GM23338 (cell line): ENCODE results near the gene PHF10. TPM values are rescaled to one million over a fixed set of nuclear protein-coding genes. Genes with fewer than 3 reads are reported as not detected.
A peak's percentile ranks its signal among the peaks of the same experiment; 100 is the strongest.

Experiments
- ATAC-seq: fragments of 200-7000 bp; cut with Tn5 transposase; 3 replicates; pipeline ENCODE4 v1.9.1; 2020
- DNase-seq: peaks from one replicate; pipeline ENCODE4 v3.0.0-alpha.2; 2015; ENCODE audit warnings: low spot score
- H2AFZ ChIP-seq: fragments of 200-600 bp; sonication (generic); 2 replicates; pipeline ENCODE4 v1.8.0; 2016; ENCODE audit warnings: antibody characterized with exemption, mild to moderate bottlenecking, moderate library complexity
- H3F3A ChIP-seq: fragments of 200-600 bp; sonication (generic); replicated peaks from 2 replicates; pipeline ENCODE4 v1.8.0; 2017; ENCODE audit warnings: antibody characterized with exemption, mixed run types, low read depth
- H3K27ac ChIP-seq: fragments of 200-600 bp; sonication (generic); 2 replicates; pipeline ENCODE4 v1.6.1; 2016; ENCODE audit warnings: low read depth
- H3K27me3 ChIP-seq: fragments of 200-600 bp; sonication (generic); 2 replicates; pipeline ENCODE4 v1.8.0; 2016; ENCODE audit warnings: mild to moderate bottlenecking, mixed run types, moderate library complexity; ENCODE audit not compliant: insufficient read depth
- H3K36me3 ChIP-seq: fragments of 200-600 bp; sonication (generic); 2 replicates; pipeline ENCODE4 v1.8.0; 2016; ENCODE audit warnings: mild to moderate bottlenecking; ENCODE audit not compliant: insufficient read depth
- H3K4me1 ChIP-seq: fragments of 200-600 bp; sonication (generic); 2 replicates; pipeline ENCODE4 v1.8.0; 2016; ENCODE audit warnings: mild to moderate bottlenecking, moderate library complexity; ENCODE audit not compliant: insufficient read depth
- H3K4me2 ChIP-seq: fragments of 200-600 bp; sonication (generic); 2 replicates; pipeline ENCODE4 v1.7.1; 2017; ENCODE audit warnings: mixed run types
- H3K4me3 ChIP-seq: fragments of 200-600 bp; sonication (generic); 2 replicates; pipeline ENCODE4 v1.6.1; 2016; ENCODE audit warnings: mixed run types
- H3K79me2 ChIP-seq: fragments of 200-600 bp; sonication (generic); replicated peaks from 2 replicates; pipeline ENCODE4 v1.8.0; 2017; ENCODE audit warnings: mild to moderate bottlenecking; ENCODE audit not compliant: insufficient read depth
- H3K9me2 ChIP-seq: fragments of 200-600 bp; sonication (generic); 2 replicates; pipeline ENCODE4 v1.8.0; 2017; ENCODE audit not compliant: insufficient read depth
- H4K20me1 ChIP-seq: fragments of 200-600 bp; sonication (generic); replicated peaks from 2 replicates; pipeline ENCODE4 v1.8.0; 2017; ENCODE audit warnings: mild to moderate bottlenecking; ENCODE audit not compliant: insufficient read depth
- H3K27ac Mint-ChIP-seq: 2 replicates; pipeline ENCODE4 v1.8.0; 2020; ENCODE audit warnings: inconsistent platforms, mild to moderate bottlenecking, moderate library complexity, mixed read lengths
- H3K27me3 Mint-ChIP-seq: 3 replicates; pipeline ENCODE4 v1.8.0; 2022; ENCODE audit warnings: low read depth, mild to moderate bottlenecking, moderate library complexity, mixed read lengths, inconsistent platforms; ENCODE audit not compliant: insufficient read depth, poor library complexity
- H3K36me3 Mint-ChIP-seq: 3 replicates; pipeline ENCODE4 v1.8.0; 2021; ENCODE audit warnings: low read depth, mild to moderate bottlenecking, inconsistent platforms, moderate library complexity, mixed read lengths
- H3K4me1 Mint-ChIP-seq: 3 replicates; pipeline ENCODE4 v1.8.0; 2020; ENCODE audit warnings: mild to moderate bottlenecking, inconsistent platforms, mixed read lengths
- H3K4me3 Mint-ChIP-seq: 3 replicates; pipeline ENCODE4 v1.8.0; 2021; ENCODE audit warnings: moderate library complexity, mild to moderate bottlenecking, inconsistent platforms, mixed read lengths
- H3K9me3 Mint-ChIP-seq: 3 replicates; pipeline ENCODE4 v1.8.0; 2020; ENCODE audit warnings: moderate library complexity, mild to moderate bottlenecking, inconsistent platforms, mixed read lengths
- CREB1 ChIP-seq: fragments of 250-450 bp; sonication (Bioruptor Pico); IDR thresholded peaks from 2 replicates; pipeline ENCODE4 v1.5.0; 2020; ENCODE audit warnings: low read depth, mild to moderate bottlenecking, moderate library complexity
- CTCF ChIP-seq, 2 experiments: fragments of 200-600 bp in 1 of 2; sonication (generic) in 1 of 2; conservative IDR thresholded peaks; 2 replicates each; pipeline versions ENCODE4 v1.5.1 to v1.6.1; 2016 to 2017; ENCODE audit warnings: antibody characterized with exemption in 2 of 2, low read depth in 2 of 2, mild to moderate bottlenecking in 2 of 2, moderate library complexity in 1 of 2
- ETS1 ChIP-seq: IDR thresholded peaks from 2 replicates; pipeline ENCODE4 v1.6.1; 2016; ENCODE audit warnings: antibody characterized with exemption
- EZH2 ChIP-seq: fragments of 200-600 bp; sonication (generic); IDR thresholded peaks from one replicate; pipeline ENCODE4 v1.8.0; 2017; ENCODE audit warnings: antibody characterized with exemption, mild to moderate bottlenecking, low read depth; ENCODE audit not compliant: unreplicated experiment
- EZH2phosphoT487 ChIP-seq: fragments of 200-600 bp; sonication (generic); IDR thresholded peaks from one replicate; pipeline ENCODE4 v1.8.1; 2018; ENCODE audit warnings: antibody characterized with exemption; ENCODE audit not compliant: unreplicated experiment
- JUNB ChIP-seq: IDR thresholded peaks from one replicate; pipeline ENCODE4 v1.6.1; 2016; ENCODE audit warnings: antibody characterized with exemption; ENCODE audit not compliant: unreplicated experiment
- NANOG ChIP-seq: IDR thresholded peaks from 2 replicates; pipeline ENCODE4 v1.6.1; 2016; ENCODE audit warnings: antibody characterized with exemption, borderline replicate concordance
- POLR2AphosphoS5 ChIP-seq: IDR thresholded peaks from 2 replicates; pipeline ENCODE4 v1.6.1; 2016; ENCODE audit warnings: antibody characterized with exemption, low read depth
- REST ChIP-seq: IDR thresholded peaks from one replicate; pipeline ENCODE4 v1.6.1; 2018; ENCODE audit warnings: antibody characterized with exemption; ENCODE audit not compliant: unreplicated experiment
- STAT1 ChIP-seq: IDR thresholded peaks from one replicate; pipeline ENCODE4 v1.6.1; 2016; ENCODE audit warnings: antibody characterized with exemption; ENCODE audit not compliant: unreplicated experiment
- ZNF114 ChIP-seq: fragments of 250-450 bp; sonication (Bioruptor Pico); IDR thresholded peaks from 2 replicates; pipeline ENCODE4 v1.5.0; 2020; ENCODE audit warnings: mild to moderate bottlenecking, moderate library complexity
- ZNF331 ChIP-seq: fragments of 250-450 bp; sonication (Bioruptor Pico); IDR thresholded peaks from 2 replicates; pipeline ENCODE4 v1.5.0; 2020; ENCODE audit warnings: low read depth, mild to moderate bottlenecking, moderate library complexity
- ZNF462 ChIP-seq: fragments of 250-450 bp; sonication (Bioruptor Pico); IDR thresholded peaks from 2 replicates; pipeline ENCODE4 v1.5.0; 2020; ENCODE audit warnings: mild to moderate bottlenecking, moderate library complexity
- polyA plus RNA-seq: library from polyadenylated mRNA; unstranded; fragments of >200 nt; fragmentation: Nextera tagmentation; extraction: Ambion mirVana; gene quantifications from 2 replicates; pipeline ENCODE4 v1.2.1, GENCODE V29; 2016
- total RNA-seq: library from RNA; depleted of rRNA; stranded (reverse); fragments of >200 nt; shearing (Covaris generic); gene quantifications from 2 replicates; pipeline ENCODE4 v1.2.3, GENCODE V29; 2014

The PHF10 gene
- total and polyA plus RNA-seq, 2 experiments from 2014 or later: 16.5 to 44.7 TPM

GRCh38 chr6:169669147-169669546 lies 55.2 kb downstream of the PHF10 start:
- H3K79me2 ChIP-seq: 0 out of 2 replicates have a peak, but pooled peaks cover 6% of the 10 kb centered on the region
- H3K27ac ChIP-seq: no peak overlapping the region; the same call in 1 of the 2 replicates
- peaks cover 10% of the 10 kb centered on the region for H3K4me1 Mint-ChIP-seq
- ATAC-seq (no peak), DNase-seq (no peak)
- H3K4me3 Mint-ChIP-seq: no peak overlapping the region
- peak overlapping the region; percentile 39; the same call in 1 of the 2 replicates for H3K27ac Mint-ChIP-seq
- no peak overlapping the region for H3K4me3 ChIP-seq
- H3K27me3 ChIP-seq: no peaks in the 10 kb centered on the region
- H3K9me3 Mint-ChIP-seq: no peaks in the 10 kb centered on the region
- no peak for TF ChIP-seq CTCF (conservative IDR thresholded peaks at IDR 0.05; ENCODE audit: low read depth in 2 of 2)
- no peak for TF ChIP-seq JUNB
- TF ChIP-seq EZH2phosphoT487: no peak
- TF ChIP-seq REST: no peak
- no peak for TF ChIP-seq NANOG
- no peak for TF ChIP-seq EZH2
- no peak for TF ChIP-seq ZNF114 (CRISPR knock-in tag)
- no peak for TF ChIP-seq STAT1
- no peak for TF ChIP-seq CREB1
- no peak for TF ChIP-seq POLR2AphosphoS5
- TF ChIP-seq ZNF331: no peak
- no peak for TF ChIP-seq ZNF462 (CRISPR knock-in tag)
- TF ChIP-seq ETS1: no peak
- H4K20me1 ChIP-seq: peaks cover 11% of the 10 kb centered on the region
- peaks cover under 1% of the 10 kb centered on the region for H3K27me3 Mint-ChIP-seq
- H2AFZ ChIP-seq: no peak overlapping the region
- H3F3A ChIP-seq: no peaks in the 10 kb centered on the region
- H3K4me1 ChIP-seq: peaks cover 4% of the 10 kb centered on the region; the same call in 1 of the 2 replicates
- peaks cover 24% of the 10 kb centered on the region for H3K36me3 ChIP-seq
- no peaks in the 10 kb centered on the region for H3K9me2 ChIP-seq
- H3K4me2 ChIP-seq: no peak overlapping the region
- peaks cover 55% of the 10 kb centered on the region for H3K36me3 Mint-ChIP-seq
